NCI-H2227 (cell line): ENCODE measurements around the gene PPP2R3B.
"Not testable (repeated sequence)": the region's sequence is repeated elsewhere in the genome, so short reads cannot be mapped to it uniquely, and the experiment has no call there.

ENCODE experiments used
- DNase-seq: peaks from one replicate; lab custom pipeline; 2025; ENCODE audit not compliant: unreplicated experiment; lab: John Stamatoyannopoulos, UW

PPP2R3B gene

DNA sequence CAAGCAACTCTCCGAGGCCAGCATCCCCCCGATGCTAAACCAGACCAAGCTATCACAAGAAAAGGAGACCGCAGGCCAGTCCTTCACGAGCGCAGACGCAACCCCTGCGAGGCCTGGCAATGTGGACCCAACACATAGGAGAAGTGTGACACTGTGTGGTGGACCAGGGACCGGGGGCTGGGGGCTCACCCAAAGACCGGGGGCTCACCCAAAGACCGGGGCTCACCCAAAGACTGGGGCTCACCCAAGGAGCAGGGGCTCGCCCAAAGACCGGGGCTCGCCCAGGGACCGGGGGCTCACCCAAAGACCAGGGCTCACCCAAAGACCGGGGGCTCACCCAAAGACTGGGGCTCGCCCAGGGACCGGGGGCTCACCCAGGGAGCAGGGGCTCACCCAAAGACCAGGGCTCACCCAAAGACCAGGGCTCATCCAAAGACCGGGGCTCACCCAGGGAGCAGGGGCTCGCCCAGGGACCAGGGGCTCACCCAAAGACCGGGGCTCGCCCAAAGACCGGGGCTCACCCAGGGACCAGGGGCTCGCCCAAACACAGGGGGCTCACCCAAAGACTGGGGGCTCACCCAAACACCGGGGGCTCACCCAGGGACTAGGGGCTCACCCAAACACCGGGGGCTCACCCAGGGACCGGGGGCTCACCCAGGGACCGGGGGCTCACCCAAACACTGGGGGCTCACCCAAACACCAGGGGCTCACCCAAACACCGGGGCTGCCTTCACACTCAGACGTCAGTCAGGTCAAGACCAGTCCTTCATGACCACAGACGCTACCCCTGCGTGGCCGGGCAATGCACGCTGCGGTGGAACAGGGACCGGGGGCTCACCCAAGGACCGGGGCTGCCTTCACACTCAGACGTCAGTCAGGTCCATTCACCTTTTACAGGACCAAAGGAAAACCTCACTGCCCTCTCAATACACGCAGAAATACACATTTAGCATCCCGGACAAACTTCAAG lies 32.9 kb downstream of the PPP2R3B start:
- no peak for DNase-seq

DNA sequence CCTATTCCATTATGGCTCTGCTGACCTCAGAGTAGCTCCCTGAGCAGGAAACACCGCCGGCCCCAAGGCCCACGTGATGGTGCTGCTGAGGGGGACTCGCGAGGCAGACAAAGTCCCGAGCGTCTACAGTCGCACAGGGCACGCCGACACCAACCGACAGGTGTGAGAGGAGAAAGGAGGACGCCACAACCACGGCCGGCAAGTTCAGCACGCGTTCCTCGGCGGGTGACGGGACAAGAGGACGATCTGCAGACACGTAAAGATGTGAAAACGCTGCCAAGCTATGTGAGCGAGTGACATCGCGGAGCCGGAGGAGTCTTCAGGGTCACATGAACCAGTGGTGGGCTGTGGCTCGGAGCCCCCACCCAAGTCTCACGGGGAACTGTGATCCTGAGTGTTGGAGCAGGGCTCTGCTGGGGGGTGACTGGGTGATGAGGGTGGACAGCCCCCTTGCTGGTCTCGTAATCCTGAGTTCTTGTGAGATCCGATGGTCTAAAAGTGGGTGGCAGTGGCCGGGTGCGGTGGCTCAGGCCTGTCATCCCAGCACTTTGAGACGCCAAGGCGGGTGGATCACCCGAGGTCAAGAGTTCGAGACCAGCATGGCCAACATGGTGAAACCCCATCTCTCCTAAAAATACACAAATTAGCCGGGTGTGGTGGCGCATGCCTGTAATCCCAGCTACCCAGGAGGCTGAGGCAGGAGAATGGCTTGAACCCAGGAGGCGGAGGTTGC lies 34.0 kb downstream of the PPP2R3B start:
- DNase-seq, result no peak

DNA sequence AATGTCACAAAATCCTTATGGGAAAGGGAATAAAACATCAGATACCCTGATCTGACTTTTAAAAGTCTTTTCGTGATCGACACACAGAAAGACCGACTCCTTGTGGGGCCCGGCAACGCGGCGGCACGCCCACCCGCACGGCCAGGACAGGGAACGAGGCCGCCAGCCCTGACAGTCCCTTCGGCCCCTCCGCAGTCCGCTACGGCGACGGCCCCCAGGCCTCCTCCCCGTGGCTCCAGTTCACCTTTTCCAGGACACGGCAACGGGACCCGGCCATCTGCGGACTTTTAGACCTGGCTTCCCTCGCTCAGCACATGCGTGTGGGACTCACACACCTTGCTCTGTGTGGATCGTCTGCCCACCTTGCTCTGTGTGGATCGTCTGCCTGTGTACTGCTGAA lies 34.5 kb downstream of the PPP2R3B start:
- no peak for DNase-seq

DNA sequence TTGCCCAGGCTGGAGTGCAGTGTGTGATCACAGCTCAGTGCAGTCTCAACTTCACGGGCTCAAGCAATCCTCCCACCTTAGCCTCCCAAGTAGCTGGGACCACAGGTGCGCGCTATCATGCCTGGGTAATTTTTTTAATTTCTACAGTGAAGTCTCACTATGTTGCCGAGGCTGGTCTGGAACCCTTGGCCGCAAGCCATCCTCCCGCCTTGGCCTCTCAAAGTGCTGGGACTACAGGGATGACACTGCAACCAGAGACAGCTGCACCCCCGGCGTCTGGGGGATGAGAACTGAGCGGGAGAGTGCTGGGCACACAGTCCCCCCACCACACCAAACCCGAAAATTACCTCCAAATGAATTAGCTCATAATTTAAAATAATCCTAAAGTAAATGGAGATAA lies 35.0 kb downstream of the PPP2R3B start:
- no peak for DNase-seq

DNA sequence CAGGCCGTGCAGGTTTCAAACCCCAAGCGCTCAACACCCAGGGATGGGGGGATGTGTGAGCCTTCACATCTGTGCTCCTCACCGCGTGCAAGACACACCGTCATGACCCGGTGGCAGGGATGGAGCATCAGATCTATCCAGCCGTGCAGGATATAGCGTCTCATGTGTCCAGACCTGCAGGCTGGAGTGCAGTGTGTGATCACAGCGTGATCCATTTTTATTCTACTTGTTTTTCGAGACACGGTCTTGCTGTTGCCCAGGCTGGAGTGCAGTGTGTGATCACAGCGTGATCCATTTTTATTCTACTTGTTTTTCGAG lies 35.4 kb downstream of the PPP2R3B start:
- not testable (repeated sequence) for DNase-seq

DNA sequence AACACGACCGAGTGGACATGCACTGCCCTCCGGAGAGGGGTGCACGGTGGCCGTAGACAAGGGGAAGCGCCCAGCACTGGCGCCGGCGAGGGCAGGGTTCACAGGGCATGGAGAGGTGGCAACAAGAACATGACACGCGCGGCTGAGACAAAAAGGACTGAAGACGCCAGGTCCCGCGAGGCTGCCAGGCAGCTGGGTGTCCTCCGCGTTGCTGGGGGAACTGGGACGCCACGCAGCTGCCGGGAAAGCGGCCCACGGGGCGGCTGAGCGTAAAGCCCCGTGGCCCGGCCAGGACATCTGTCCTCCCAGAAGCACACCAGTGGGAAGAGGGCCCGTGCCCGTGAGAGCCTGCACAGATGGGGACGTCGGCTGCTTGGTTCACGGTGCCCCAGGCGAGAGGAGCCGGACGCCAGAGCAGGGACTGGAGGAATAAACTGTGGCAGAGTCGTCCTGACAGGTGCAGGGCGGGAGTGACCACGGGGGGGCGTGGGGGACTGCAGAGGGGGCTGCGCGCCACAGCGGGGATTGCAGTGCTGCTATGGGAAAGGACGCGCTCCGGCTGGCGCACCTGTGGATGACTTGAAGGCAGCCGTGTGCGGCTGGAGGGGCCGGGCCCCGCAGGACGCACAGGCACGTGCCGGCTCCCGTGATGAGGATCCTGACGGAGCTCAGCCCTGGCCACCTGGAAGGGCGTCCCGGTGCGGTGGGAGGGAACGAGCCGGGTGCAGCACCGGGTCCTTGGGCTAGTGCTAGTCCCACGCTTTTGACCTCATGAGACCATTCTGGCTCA lies 36.0 kb downstream of the PPP2R3B start:
- no peak for DNase-seq

DNA sequence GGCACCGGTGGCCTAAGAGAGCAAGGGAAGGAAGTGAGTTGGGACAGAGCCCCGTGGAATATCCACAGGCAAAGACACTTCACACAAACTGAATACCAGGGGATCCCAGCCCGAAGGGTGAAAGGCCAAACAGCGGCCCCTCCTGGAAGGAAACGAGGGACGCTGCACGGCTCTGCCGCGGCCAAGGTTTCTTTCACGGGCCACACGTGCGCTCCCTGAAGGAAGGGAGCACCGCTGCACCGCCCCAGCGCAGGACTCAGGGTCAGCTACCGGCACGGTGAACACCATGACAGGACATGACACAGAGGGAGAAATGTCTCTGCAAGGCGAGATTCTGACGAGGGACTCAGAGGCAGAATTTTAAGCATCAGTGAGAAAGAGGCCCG lies 36.6 kb downstream of the PPP2R3B start:
- DNase-seq, result no peak

DNA sequence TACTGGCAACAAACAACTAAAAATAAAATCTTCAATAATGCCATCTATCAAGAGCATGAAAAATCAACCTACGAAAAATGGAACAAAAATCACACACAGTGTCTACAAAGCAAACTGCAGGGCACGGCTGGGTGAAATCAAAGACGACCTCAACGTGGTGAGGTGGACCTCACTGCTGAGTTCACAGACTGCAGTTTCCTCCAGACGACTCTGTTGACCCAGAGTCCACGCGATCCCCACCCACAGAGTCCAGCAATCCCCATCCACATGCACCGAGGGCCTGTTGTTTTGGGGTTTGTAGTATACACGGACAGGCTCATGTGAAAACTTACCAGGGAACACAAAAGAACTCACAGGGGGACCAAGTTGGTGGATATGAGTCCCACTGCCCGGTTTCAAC lies 37.0 kb downstream of the PPP2R3B start:
- DNase-seq, result no peak

DNA sequence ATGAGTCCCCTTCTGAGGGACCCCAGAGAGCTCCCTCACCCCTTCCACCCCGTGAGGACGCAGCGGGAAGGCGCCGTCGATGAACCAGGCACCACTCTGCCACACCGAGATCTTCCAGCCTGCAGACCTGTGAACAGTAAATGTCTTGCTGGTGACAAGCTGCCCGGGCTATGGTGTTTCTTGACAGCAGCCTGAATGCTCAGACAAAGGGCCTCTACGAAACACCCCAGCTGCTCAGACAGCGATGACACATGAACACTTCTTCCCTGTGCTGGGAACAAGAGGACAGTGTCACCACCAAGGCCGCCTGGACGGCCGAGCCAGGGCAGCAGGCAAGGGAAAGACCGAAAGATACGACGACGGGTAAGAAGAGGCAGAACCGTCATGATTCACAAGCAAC lies 37.5 kb downstream of the PPP2R3B start:
- no peak for DNase-seq

DNA sequence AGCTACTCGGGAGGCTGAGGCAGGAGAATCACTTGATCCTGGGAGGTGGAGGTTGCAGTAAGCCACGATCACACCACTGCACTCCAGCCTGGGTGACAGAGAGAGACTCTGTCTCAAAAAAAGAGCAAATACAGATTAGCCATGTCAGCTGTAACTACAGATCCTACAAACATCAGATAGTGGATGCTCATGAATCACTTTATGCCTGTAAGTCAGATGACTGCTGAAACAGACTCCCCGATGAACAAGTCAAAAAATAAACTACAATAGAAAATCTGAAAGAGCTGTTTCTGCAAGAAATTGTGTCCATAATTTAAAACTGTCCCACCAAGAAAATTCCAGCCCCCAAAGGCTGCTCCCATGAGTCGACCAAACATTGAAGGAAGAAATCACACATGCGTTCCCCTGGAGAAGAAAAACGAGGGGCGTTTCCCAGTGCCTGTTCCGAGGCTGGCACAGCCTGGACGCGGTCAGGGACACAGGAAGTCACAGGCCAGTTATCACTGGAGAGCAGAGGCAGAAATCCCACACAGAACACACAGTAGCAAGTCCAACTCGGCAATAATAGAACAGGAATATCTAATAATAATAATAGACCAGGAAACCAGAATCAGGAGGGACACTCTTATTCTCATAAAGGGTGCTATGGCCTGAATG lies 38.1 kb downstream of the PPP2R3B start:
- no peak for DNase-seq

DNA sequence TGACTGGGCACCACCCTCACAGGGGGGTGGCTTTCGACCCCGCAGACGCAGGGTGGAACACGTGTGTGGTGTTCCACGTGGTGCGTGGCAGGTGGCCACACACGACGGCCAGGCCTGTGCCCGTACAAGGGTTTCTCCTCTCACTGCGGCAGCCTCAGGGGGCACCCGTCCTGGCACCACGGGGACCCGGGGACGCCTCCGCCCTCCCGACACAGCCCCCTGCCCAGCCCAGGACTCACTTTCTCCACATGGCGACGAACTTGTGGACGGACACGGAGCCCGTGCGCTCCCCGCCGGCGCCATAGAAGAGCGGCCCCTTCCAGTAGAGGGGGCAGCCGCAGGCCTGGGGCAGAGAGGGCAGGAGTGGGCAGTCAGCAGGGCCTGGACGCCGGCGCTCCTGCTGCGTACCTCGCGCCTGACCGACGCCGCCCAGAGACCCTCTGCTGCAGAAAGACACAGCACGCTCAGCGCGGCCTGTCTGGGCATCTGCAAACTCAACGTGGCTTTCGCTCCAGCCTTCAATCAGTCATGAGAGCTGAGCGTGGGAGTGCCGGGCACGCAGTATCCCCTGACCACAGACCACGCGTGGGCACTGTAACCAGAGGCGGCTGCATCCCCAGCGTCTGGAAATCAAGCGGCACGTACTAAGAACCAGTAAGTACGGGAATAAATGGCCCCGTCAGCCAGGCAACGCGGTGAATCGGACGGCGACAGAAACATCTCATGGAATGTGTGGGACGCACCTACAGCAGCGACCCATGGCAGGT lies 39.2 kb downstream of the PPP2R3B start:
- DNase-seq, result no peak

DNA sequence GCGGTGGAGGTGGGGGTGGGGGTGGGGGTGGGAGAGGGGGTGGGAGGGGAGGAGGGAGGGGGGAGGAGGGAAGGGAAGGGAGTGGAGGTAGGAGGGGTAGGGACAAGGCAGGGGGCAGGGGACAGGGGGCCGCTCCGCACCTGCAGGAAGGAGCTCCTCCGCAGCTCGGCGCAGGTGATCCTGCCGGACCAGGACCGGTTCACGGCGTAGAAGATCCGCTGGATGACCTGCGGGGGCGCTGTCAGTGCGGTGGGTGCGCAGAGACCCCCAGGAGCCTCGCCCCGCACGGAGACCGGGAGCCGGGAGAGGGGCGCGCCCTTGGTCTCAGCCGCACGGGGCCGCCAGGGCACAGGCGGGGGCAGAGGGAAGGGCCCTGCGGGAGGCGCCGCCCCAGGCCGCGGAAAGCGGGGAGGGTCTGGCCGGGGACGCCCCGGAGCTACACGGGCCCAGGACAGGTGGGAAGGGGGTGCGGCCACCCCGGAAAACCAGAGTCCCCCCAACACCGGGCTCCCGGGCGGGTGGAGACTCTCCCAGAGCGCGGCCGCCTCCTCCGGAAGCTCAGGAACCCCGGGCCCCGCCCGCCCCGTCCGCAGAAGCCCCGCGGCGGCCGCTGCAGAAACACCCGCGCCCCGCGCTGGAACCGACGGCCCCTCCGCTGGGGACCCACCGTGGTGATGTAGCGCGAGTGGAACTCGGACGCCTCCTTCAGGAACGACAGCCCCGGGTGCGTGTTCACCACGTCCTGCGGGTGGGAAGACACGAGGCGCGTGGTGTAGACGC lies 40.5 kb downstream of the PPP2R3B start:
- DNase-seq, result no peak

DNA sequence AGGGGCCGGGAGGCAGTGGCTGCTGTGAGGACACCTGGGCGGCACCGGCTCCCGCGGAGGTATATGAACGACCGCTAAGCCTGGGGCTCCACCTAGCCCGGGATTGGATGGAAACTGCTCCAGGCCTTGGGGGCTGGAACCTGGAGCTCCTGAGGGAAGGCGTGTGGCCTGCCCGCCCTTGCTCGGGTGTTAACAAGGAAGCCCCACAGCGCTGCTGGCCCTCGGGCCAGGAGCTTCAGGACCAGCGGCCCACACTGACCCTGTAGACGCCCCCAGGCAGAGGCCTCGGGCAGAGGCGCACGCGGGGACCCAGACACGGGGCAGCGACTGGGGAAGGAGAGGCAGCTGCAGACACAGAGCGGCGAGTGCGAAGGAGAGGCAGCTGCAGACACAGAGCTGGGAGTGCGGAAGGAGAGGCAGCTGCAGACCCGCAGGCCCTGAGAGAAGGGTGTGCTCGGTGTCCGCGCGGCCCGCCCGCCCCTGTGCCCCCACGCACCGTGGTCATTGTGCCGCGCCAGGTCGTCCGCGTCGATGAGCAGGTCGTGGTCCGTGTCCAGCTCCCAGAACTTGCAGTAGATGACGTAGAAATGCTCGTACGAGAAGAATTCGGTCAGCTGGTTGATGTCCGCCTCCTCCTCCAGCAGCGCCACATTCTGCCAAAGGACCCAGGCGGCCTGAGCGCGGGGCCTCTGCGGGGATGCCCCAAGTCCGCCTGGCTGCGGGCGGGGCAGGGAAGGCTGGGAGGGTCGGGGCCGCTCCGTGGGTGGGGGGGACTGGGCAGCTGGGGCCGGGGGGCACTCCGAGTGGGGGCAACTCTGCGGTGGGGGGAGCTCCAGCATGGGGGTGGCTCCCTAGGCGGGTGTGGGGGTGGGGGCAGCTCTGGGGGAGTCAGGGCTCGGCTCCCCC lies 41.4 kb downstream of the PPP2R3B start:
- no peak for DNase-seq

DNA sequence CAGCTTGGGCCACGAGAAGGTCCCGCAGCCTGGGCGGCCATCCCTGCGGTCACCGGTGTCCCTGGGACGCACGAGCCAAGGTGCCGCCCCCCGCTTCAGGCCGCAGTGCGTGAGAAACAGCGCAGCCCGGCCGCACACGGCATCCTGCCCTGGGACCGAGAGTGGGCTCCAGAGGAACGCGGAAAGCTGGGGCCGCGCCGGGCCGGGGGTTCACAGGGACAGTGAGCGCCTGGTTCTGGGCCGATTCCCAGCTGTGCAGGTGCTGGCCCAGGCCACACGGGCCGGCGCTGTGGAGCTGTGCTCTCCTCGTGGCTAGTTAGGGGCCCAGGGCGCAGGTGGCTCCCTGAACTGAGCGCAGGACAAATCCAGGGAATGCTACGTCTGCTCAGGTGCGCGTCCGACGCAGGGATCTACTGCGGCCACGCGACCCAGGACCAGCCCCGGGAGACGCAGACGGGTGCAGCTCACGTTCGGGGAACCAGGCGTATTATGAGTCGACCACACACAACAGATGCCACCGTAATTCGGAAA lies 42.3 kb downstream of the PPP2R3B start:
- DNase-seq, result no peak

DNA sequence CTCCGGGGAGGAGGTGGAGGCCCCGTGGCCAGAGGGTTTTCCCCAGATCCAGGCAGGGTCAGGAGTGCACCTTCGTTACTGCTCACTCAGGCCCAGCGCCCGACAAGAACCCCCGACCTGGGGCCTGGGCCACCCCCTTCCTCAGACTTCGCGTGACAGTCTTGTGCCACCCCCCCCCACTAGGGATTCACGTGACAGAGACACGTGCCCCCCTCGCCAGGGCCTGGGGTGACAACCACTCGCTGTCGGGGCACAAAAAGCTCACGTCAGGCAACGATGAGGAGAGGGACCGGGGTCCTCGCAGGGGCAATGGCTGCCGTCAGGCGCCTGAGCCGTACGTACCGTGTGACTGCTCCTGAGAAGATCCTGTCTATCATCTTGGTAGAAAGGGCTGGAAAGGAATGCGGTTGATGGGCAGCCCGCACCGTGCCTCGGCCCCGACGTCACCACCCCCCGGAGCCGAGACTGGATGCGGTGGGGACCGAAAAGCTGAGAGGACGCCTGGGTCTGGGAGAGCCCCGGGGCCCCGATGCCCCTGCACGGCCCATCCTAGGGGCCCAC lies 45.1 kb downstream of the PPP2R3B start:
- no peak for DNase-seq

DNA sequence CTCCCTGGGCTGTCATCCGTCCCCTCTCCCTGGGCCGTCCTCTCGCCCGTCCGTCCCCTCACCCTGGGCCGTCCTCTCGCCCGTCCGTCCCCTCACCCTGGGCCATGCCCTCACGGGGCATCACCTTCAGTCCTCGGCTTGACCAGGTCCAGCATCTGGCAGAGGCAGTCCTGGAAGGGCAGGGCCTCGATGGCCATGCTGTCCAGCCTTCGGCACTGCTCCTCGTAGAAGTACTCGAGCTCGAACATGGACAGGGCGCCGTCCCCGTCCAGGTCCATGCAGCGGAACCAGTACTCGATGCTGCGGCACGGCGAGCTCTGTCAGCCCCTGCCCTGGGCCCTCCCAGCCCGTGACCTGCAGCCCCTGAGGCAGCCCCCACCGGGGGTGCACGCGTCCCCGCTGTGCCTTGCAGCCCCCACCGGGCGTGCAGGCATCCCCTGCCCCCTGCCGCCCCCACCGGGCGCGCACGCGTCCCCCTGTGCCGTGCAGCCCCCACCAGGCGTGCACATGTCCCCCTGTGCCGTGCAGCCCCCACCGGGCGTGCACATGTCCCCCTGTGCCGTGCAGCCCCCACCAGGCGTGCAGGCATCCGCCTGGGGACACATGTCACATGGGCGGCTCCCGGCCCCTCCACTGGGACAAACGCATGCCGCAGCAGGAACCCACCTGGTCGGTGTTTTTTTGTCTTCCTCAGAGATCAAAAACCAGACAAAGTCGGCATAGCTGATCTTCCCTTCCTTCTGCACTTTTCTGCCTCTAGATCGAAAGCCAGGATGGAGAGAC lies 45.9 kb downstream of the PPP2R3B start:
- DNase-seq, result no peak

DNA sequence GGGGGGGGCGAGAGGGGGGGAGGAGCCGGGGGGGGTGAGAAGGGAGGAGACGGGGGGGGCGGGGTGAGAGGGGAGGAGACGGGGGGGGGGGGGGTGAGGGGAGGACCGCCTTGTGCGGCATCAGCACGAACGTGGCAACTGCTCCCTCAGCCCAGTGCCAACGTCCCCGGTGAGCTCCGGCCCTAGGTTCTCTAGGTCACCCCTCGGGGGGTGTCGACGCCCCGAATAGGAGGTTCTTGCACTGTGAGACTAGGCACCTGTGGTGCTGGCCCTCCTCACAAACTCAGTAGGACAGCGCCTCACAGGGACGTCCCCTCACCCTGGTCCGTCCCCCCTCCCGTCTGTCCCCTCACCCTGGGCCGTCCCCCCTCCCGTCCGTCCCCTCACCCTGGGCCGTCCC lies 46.6 kb downstream of the PPP2R3B start:
- no peak for DNase-seq
